IMR-90 (cell line): ENCODE data around the gene LAMB3. TPM values are rescaled to one million over a fixed set of nuclear protein-coding genes. Genes with fewer than 3 reads are reported as not detected.

ENCODE experiments used
- ATAC-seq: fragments of 200-7000 bp; cut with Tn5 transposase; 2 replicates; pipeline ENCODE4 v1.9.1; 2020; ENCODE audit warnings: low read depth, mild to moderate bottlenecking, moderate library complexity
- BruUV-seq: library from RNA; stranded (reverse); fragments of 400-500 nt; replicated peaks from 2 replicates; lab custom pipeline; 2021; lab: Mats Ljungman, UMichigan
- CTCF ChIA-PET: fragments of 300-600 bp; formaldehyde crosslinking; extraction: SDS; loops from one replicate; lab custom pipeline; 2021; ENCODE audit warnings: antibody characterized with exemption; lab: Yijun Ruan, JAX
- POLR2A ChIA-PET: fragments of 300-600 bp; sonication (Branson Sonifier 250); formaldehyde crosslinking; loops from one replicate; lab custom pipeline; 2022; ENCODE audit warnings: antibody characterized with exemption; ENCODE audit not compliant: unreplicated experiment; lab: Charles Lee
- DNase-seq: peaks from one replicate; pipeline ENCODE4 v3.0.0; 2013
- H2AFZ ChIP-seq: replicated peaks from 2 replicates; pipeline ENCODE3; 2013; ENCODE audit warnings: low read length, mild to moderate bottlenecking; ENCODE audit not compliant: poor library complexity
- H2AK5ac ChIP-seq: 2 replicates; pipeline ENCODE4 v1.6.1; 2013; ENCODE audit warnings: low read depth, low read length, inconsistent platforms
- H2AK9ac ChIP-seq: replicated peaks from 2 replicates; pipeline ENCODE3; 2013; ENCODE audit warnings: mild to moderate bottlenecking, low read depth, low read length, moderate library complexity; ENCODE audit not compliant: poor library complexity
- H2BK120ac ChIP-seq: 2 replicates; pipeline ENCODE4 v1.6.1; 2013; ENCODE audit warnings: low read depth, low read length, inconsistent platforms
- H2BK15ac ChIP-seq: 3 replicates; pipeline ENCODE4 v1.6.1; 2013; ENCODE audit warnings: low read depth, low read length, inconsistent platforms
- H2BK20ac ChIP-seq: 2 replicates; pipeline ENCODE4 v1.6.1; 2013; ENCODE audit warnings: low read depth, mild to moderate bottlenecking, inconsistent platforms, low read length, moderate library complexity
- H2BK5ac ChIP-seq: 2 replicates; pipeline ENCODE4 v1.6.1; 2013; ENCODE audit warnings: mild to moderate bottlenecking, low read depth, low read length, inconsistent platforms; ENCODE audit not compliant: poor library complexity, severe bottlenecking
- H3K14ac ChIP-seq: replicated peaks from 2 replicates; pipeline ENCODE4 v1.6.1; 2013; ENCODE audit warnings: low read depth, low read length, inconsistent platforms
- H3K18ac ChIP-seq: 2 replicates; pipeline ENCODE4 v1.6.1; 2013; ENCODE audit warnings: low read depth, low read length, control low read depth
- H3K23ac ChIP-seq: 2 replicates; pipeline ENCODE4 v1.6.1; 2013; ENCODE audit warnings: low read depth, low read length, inconsistent platforms
- H3K27ac ChIP-seq: 2 replicates; pipeline ENCODE4 v1.5.1; 2013; ENCODE audit warnings: mild to moderate bottlenecking, control low read depth, low read length; ENCODE audit not compliant: insufficient read depth
- H3K27me3 ChIP-seq: 2 replicates; pipeline ENCODE4 v1.6.1; 2013; ENCODE audit warnings: low read length; ENCODE audit not compliant: control insufficient read depth, insufficient read depth
- H3K36me3 ChIP-seq: 2 replicates; pipeline ENCODE4 v1.6.1; 2013; ENCODE audit warnings: low read length, mixed read lengths; ENCODE audit not compliant: control insufficient read depth, insufficient read depth
- H3K4ac ChIP-seq: 2 replicates; pipeline ENCODE4 v1.6.1; 2013; ENCODE audit warnings: low read depth, low read length, inconsistent platforms
- H3K4me1 ChIP-seq: 2 replicates; pipeline ENCODE4 v1.6.1; 2013; ENCODE audit warnings: low read length, mixed read lengths; ENCODE audit not compliant: control insufficient read depth, insufficient read depth
- H3K4me2 ChIP-seq: 2 replicates; pipeline ENCODE4 v1.6.1; 2013; ENCODE audit warnings: low read depth, mild to moderate bottlenecking, control low read depth, low read length, moderate library complexity
- H3K4me3 ChIP-seq: 2 replicates; pipeline ENCODE4 v1.5.1; 2013; ENCODE audit warnings: low read depth, mild to moderate bottlenecking, control low read depth, low read length, moderate library complexity; ENCODE audit not compliant: insufficient read depth
- H3K56ac ChIP-seq: 2 replicates; pipeline ENCODE4 v1.6.1; 2013; ENCODE audit warnings: low read length, inconsistent platforms; ENCODE audit not compliant: insufficient read depth; ENCODE audit errors: extremely low read depth
- H3K79me1 ChIP-seq, 2 experiments: 2 replicates each; pipeline ENCODE4 v1.6.1; 2013; ENCODE audit warnings: low read length in 2 of 2, inconsistent platforms in 1 of 2, low read depth in 1 of 2
- H3K9ac ChIP-seq: 2 replicates; pipeline ENCODE4 v1.6.1; 2013; ENCODE audit warnings: low read depth, low read length, control low read depth
- H3K9me1 ChIP-seq: 2 replicates; pipeline ENCODE4 v1.6.1; 2013; ENCODE audit warnings: low read length, inconsistent platforms; ENCODE audit not compliant: insufficient read depth
- H3K9me3 ChIP-seq: 2 replicates; pipeline ENCODE4 v1.6.1; 2013; ENCODE audit warnings: low read length; ENCODE audit not compliant: control insufficient read depth, insufficient read depth
- H4K20me1 ChIP-seq: 2 replicates; pipeline ENCODE4 v1.6.1; 2013; ENCODE audit warnings: low read length, inconsistent platforms; ENCODE audit not compliant: insufficient read depth
- H4K5ac ChIP-seq: 2 replicates; pipeline ENCODE4 v1.6.1; 2013; ENCODE audit warnings: mild to moderate bottlenecking, low read depth, low read length, control low read depth
- H4K8ac ChIP-seq, 2 experiments: 2 replicates each; pipeline ENCODE4 v1.6.1; 2013; ENCODE audit warnings: low read depth in 2 of 2, low read length in 2 of 2, control low read depth in 1 of 2, inconsistent platforms in 1 of 2
- H4K91ac ChIP-seq: 2 replicates; pipeline ENCODE4 v1.6.1; 2013; ENCODE audit warnings: low read depth, low read length, inconsistent platforms; ENCODE audit not compliant: insufficient read depth
- CEBPB ChIP-seq: IDR thresholded peaks from 2 replicates; pipeline ENCODE4 v1.6.1; 2012; ENCODE audit warnings: low read depth, low read length, improper control_type of control experiment
- CHD1 ChIP-seq: IDR thresholded peaks from 2 replicates; pipeline ENCODE4 v1.6.1; 2012; ENCODE audit warnings: low read depth, low read length, improper control_type of control experiment
- POLR2A ChIP-seq: IDR thresholded peaks from 2 replicates; pipeline ENCODE4 v1.6.1; 2012; ENCODE audit warnings: mild to moderate bottlenecking, low read depth, low read length
- RFX5 ChIP-seq: IDR thresholded peaks from 2 replicates; pipeline ENCODE4 v1.8.0; 2012; ENCODE audit warnings: low read depth, mild to moderate bottlenecking, low read length, moderate library complexity
- USF2 ChIP-seq: fragments of 150-350 bp; IDR thresholded peaks from 2 replicates; pipeline ENCODE4 v1.6.1; 2017; ENCODE audit warnings: mild to moderate bottlenecking, antibody characterized with exemption, low read length, low read depth
- WGBS, 2 experiments: methylation state at CpG; one replicate each; pipeline versions ENCODE4 v1.1.5 to v1.1.7; 2013; ENCODE audit warnings: missing lambda C conversion rate in 2 of 2; ENCODE audit not compliant: insufficient read length in 1 of 2; ENCODE audit errors: extremely low coverage in 2 of 2; 5-methylcytosine and 5-hydroxymethylcytosine counted together
- dilution Hi-C: fragments of 300-500 bp; cut with HindIII; formaldehyde crosslinking; loops from one replicate; pipeline ENCODE4 v1.14.3; 2018; ENCODE audit warnings: low sequenced_read_pairs; ENCODE audit not compliant: unreplicated experiment
- in situ Hi-C: fragments of 300-500 bp; cut with MboI; formaldehyde crosslinking; loops from 3 replicates; pipeline ENCODE4 v1.14.3; 2019; ENCODE audit warnings: low sequenced_read_pairs, inconsistent platforms, mixed read lengths
- intact Hi-C: fragments of 100-400 bp; cut with micrococcal nuclease; formaldehyde crosslinking; loops from 2 replicates; pipeline ENCODE4 v1.10.0; 2022
- polyA plus RNA-seq, 3 experiments: library from polyadenylated mRNA; depleted of rRNA; stranded (reverse); fragments of >200 nt; gene quantifications; 2 replicates each; pipeline ENCODE4 v1.2.3, GENCODE V29; 2012; ENCODE audit warnings: low replicate concordance in 1 of 3
- total RNA-seq: library from RNA; depleted of rRNA; stranded (reverse); fragments of >200 nt; gene quantifications from 2 replicates; pipeline ENCODE4 v1.2.3, GENCODE V29; 2012

The LAMB3 gene
- total and polyA plus RNA-seq, 2 of the 4 experiments (the other 2 are of a cell fraction) = 0.72 to 2.1 TPM

GRCh38 chr1:209697126-209697525 is 44.9 kb upstream of the LAMB3 start:
- Histone ChIP-seq H4K91ac (no peak overlapping the region), H3K79me1 (no peaks in the 10 kb centered on the region), H3K9ac (no peak overlapping the region), H4K20me1 (no peaks in the 10 kb centered on the region), H4K5ac (no peak overlapping the region), H3K4me2 (no peak overlapping the region), H3K27ac (no peak overlapping the region), H3K27me3 (peaks cover 3% of the 10 kb centered on the region), H3K9me3 (no peaks in the 10 kb centered on the region), H3K9me1 (no peaks in the 10 kb centered on the region), H3K56ac (no peak overlapping the region), H3K14ac (no peak overlapping the region), H2BK15ac (no peak overlapping the region), H3K4me1 (peaks cover 2% of the 10 kb centered on the region; the same call in 1 of the 2 replicates), H3K18ac (no peak overlapping the region), H2BK5ac (no peak overlapping the region), H4K8ac (no peak overlapping the region), H2BK120ac (no peak overlapping the region), H2AFZ (no peak overlapping the region), H2AK9ac (no peak overlapping the region), H3K4me3 (no peak overlapping the region), H2BK20ac (no peak overlapping the region), H3K23ac (no peak overlapping the region), H3K36me3 (no peaks in the 10 kb centered on the region), H3K4ac (no peak overlapping the region), H2AK5ac (no peak overlapping the region)
- dilution Hi-C loops (no loop called here), intact Hi-C loops (no loop called here), in situ Hi-C loops (loop anchor here (5.0 kb wide), 1 partner anchor 120 kb away; no protein-coding TSS in a partner anchor)
- no peak for ATAC-seq
- TF ChIP-seq USF2 = no peak
- no peak for TF ChIP-seq RFX5
- TF ChIP-seq CEBPB = no peak
- TF ChIP-seq POLR2A = no peak
- no peak for TF ChIP-seq CHD1
- no peak for DNase-seq
- ChIA-PET POLR2A (no interaction called here), CTCF (interaction anchor here (0.6 kb wide), 1 partner anchor 293 kb away, joined by 4 read pairs; no protein-coding TSS in a partner anchor)
- no TSS peak for BruUV-seq
- WGBS, 2 experiments = no CpG with 5 or more reads among the region's 3 CpGs
